HG02943 (cell line): Measurements from ENCODE around the gene DPH7.
"Not testable (repeated sequence)": the region's sequence is repeated elsewhere in the genome, so short reads cannot be mapped to it uniquely, and the experiment has no call there.

Source experiments
- ATAC-seq: cut with Tn5 transposase; IDR thresholded peaks from one replicate; pipeline ENCODE4 v1.9.1; 2021; ENCODE audit warnings: mild to moderate bottlenecking, low read depth, moderate library complexity; ENCODE audit not compliant: unreplicated experiment

The DPH7 gene

DNA sequence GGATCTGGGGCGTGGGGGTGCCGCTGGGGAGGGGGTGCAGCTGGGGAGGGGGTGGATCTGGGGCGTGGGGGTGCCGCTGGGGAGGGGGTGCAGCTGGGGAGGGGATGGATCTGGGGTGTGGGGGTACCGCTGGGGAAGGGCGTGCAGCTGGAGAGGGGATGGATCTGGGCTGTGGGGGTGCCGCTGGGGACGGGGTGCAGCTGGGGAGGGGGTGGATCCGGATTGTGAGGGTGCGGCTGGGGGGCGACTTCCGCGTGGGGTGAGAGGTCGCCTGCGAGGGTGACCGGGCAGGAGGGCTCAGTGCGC is 27.8 kb downstream of the DPH7 start:
- ATAC-seq: not testable (repeated sequence)

- no peak for ATAC-seq
Observed at GRCh38 chr9:137550231-137550621, 28.5 kb downstream of the DPH7 start, which contains the start of gene PNPLA7. TSS of gene PNPLA7 (minus strand) at chr9:137550402. CDS start at chr9:137550197, 205 bp downstream.

DNA sequence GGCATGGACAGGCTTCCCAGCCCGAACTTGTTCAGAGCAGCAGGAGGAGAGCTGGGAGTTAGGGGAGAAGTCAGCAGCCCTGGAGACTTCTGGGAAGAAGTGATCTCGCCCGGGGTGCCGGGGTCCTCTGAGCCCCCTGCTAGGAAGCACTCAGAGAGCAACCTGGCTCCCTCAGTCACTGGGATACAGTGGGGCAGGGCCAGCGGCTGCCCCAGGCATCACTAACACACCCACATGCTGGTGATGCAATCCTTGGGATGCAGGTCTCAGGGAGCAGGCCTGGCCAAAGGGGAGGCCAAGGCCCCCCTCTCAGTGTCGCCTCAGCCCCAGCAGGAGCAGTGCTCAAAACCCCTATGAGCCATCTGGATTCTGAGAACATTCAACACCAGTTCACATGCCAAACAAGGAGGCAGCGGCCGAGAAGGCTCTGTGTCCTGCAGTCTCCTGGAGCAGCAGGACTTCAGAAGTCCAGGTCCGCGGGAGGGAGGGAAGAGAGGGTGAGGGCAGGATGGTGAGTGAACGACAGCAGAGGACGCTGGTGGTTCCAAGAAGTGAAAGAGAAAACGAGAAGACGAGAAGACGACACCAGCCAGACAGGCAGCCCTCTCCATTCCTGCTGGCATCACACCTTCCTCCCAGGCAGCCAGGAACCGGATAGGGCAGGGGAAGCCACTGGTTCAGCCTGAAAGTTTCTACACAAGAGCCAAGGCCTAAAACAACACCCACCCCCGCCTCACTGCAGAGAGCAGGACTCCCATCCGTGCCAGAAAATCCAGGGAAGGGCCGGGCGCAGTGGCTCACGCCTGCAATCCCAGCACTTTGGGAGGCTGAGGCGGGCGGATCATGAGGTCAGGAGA is 30.8 kb downstream of the DPH7 start:
- no peak for ATAC-seq

- ATAC-seq: no peak
Observed at GRCh38 chr9:137545123-137545522, 33.6 kb downstream of the DPH7 start.

DNA sequence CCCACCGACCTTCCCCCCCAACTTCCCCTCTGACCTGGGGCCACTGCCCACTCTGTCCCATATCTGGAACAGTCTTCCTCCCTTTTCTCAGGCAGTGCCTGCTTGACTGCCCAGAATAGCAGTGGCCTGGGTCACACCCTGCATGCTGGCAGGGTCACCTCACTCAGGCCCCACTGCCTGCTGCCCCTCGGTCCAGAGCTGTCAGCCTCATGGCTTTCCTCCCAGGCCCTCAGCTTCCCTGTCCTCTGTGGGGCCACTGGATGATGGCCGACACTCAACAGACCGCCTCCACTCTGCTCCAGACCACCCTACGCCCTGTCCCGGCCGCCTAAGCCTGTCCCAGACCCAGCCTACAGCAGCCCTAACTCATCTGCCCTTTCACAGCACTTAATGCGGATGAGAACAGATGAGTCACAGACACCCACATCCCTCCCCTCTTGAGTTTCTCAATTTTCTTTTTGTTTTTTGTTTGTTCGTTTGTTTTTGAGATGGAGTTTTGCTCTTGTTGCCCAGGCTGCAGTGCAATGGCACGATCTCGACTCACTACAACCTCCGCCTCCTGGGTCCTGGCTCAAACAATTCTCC is 34.5 kb downstream of the DPH7 start:
- no peak for ATAC-seq

DNA sequence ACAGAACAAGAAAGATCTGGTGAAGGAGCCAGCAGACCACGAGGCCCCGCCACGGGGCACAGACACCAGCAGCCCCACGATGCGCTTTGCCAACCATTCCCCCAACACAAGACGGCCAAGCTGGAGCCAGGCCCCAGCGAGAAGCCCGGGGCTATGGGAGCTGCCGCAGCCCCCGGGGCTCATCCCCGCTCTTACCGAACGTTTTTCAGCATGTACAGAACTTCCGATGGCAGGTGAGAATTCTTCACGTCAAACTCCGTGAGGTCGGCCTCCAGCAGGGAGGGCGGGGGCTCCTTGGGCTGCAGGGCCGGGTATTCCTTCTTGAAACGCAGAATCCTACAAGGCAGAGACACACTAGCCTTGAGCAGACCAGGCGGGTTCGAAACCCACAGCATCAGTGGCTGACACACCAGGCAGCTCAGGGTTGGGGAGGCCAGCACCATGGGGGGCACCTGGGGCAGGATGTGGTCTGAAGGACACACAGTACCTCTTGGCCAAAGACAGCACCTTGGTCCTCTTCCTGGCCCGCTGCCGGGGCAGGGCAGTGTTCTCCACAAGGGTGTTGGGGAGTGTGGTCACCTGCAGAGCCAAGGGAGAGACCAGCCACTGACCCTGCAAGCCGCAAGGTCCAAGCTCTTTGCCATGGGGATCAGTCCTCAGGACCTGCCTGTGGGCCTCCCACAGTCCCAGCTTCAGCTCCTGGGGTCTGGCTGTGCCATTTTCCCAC is 35.3 kb downstream of the DPH7 start:
- no peak for ATAC-seq

- ATAC-seq: no peak
Observed at GRCh38 chr9:137542486-137542885, 36.2 kb downstream of the DPH7 start.

GRCh38 chr9:137540536-137540935 is 38.2 kb downstream of the DPH7 start:
- ATAC-seq: no peak

DNA sequence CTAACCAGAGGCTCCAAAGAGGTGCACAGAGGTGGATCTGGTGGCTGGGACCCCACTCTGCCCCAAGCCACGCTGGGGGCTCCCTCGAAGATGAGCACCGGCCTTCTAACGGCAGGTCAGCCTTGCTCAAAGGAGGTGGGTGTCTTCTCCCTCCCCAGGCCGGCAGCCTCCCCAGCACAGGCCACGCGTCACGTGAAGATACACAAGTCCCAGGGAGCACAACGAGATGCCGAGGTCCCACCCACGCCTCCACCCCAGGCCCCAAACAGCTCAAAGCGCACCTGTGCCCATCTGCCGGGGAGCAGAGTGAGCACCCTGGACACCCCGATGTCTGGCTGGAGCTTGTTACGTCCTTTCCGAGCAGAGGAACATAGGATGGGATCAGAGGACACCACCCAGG is 40.7 kb downstream of the DPH7 start:
- no peak for ATAC-seq

DNA sequence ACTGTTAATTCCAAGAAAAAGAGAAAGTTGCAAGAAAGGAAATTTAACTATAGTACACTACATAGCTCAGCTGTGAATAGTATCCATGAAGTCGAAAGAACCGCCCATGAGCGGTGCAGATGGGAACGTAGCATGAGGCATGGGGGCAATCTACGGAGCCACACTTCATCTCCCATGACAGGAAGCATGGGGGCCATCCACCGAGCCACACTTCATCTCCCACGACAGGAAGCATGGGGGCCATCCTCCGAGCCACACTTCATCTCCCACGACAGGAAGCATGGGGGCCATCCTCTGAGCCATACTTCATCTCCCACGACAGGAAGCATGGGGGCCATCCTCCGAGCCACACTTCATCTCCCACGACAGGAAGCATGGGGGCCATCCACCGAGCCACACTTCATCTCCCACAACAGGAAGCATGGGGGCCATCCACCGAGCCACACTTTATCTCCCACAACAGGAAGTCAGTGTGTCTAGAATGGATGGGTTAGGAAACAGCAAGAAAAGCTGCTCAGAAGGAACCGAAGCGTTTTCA is 42.1 kb downstream of the DPH7 start:
- not testable (repeated sequence) for ATAC-seq

DNA sequence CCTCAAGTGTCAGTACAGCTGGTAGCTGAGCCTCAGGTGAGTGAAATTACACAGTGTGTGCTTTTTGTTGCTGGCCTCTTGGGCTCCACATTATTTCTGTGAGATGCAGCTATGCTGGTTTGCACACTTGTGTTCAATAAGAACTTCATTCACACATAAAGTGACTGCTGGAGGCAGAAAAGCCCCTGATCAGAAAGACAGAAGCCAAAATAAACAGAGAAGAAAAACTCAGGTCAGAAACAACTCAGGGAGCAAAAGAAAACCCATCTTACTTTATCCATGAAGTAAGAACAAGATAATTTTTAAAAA is 43.7 kb downstream of the DPH7 start:
- no peak for ATAC-seq

DNA sequence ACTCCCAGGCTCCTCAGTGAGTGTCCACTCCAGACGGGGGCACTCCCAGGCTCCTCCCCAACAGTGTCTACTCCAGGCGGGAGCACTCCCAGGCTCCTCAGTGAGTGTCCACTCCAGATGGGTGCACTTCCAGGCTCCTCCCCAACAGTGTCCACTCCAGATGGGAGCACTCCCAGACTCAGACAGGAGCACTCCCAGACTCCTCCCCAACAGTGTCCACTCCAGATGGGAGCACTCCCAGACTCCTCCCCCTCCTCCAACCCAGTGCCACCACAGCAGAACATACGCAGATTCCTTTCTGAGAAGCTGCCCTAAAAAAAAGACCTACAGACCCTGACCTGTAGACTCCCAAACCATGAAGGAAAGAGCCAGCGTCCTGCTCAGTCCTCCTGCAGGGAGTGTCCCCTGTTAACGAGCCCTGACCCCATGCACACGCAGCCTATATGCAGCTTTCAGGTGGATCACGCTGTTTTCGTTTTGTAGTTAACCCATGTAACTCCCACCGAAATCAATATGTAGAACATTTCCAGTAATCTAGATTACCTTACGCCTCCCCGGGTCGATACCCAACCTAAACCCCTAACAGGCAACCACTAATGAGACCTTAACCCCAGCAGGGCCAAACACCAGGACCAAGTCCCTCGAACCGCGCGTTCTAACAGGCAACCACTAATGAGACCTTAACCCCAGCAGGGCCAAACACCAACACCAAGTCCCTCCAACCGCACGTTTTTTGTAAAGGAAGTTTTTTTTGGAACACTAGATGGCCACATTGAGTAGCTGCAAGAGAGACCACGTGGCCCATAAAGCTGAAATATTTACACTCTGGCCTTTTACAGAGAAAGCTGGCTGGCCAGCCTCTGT is 44.2 kb downstream of the DPH7 start:
- no peak for ATAC-seq

- not testable (repeated sequence) for ATAC-seq
Observed at GRCh38 chr9:137532891-137533468, 45.7 kb downstream of the DPH7 start.

- ATAC-seq: no peak
Observed at GRCh38 chr9:137531099-137531765, 47.5 kb downstream of the DPH7 start.

DNA sequence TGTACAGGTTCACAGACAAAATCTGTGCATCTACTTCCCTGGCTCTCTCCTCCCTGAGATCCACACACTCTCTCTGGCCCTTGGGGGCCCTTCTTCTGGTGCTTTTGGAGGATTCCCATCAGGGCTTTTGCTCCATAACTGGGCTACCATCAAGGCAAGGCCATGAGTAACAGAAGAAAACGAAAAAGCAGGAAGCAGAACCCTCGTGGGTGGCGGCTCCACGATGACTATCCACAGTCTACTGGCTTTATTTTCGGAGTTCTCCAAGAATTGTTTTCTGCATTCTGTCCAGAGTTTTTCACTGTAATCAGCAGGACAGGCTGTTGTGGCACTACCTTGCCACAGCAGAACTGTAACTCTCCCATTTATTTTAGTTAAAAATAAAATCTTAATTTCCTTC is 48.4 kb downstream of the DPH7 start:
- ATAC-seq: no peak

- no peak for ATAC-seq
Observed at GRCh38 chr9:137524981-137525317, 53.8 kb downstream of the DPH7 start.

DNA sequence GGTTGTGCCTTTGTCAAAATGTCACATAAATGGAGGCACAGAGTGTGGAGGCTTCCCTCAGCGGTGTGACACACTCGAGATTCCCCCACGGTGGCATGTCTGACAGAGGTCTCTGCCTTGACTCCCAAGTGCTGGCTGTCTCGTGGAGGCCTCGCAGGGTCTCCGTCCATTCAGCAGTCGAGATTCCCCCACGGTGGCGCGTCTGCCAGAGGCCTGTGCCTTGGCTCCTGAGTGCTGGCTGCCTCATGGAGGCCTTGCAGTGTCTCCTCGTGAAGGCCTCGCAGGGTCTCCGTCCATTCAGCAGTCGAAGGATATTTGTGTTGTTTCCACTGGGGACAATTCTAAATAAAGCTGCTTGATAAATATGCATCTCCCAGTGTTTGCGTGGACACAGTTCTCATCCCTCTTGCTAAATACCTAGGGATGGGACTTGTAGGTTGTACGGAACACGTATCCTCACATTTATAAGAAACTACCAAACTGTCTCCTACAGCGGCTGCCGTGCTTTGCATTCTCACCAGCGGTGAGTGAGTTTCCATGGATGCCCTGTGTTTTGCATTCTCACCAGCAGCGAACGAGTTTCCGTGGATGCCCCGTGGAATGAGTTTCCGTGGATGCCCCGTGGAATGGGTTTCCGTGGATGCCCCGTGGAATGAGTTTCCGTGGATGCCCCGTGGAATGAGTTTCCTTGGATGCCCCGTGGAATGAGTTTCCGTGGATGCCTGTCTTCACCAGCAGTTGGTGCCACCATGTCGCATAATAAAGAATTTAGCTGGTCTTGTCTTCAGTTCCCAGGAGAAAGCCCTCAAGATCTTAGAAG is 54.4 kb downstream of the DPH7 start:
- ATAC-seq: no peak

GRCh38 chr9:137522746-137523455 is 55.8 kb downstream of the DPH7 start:
- ATAC-seq: no peak
